Activated T-cell treated with anti-CD3 and anti-CD28 coated beads, Interleukin-2, amount 50 U/mL, for 1 hour (primary cell): ENCODE data around the gene GRK6.

ENCODE experiments used
- DNase-seq: peaks from one replicate; pipeline ENCODE4 v3.0.0-alpha.2; 2020

GRK6 gene

DNA sequence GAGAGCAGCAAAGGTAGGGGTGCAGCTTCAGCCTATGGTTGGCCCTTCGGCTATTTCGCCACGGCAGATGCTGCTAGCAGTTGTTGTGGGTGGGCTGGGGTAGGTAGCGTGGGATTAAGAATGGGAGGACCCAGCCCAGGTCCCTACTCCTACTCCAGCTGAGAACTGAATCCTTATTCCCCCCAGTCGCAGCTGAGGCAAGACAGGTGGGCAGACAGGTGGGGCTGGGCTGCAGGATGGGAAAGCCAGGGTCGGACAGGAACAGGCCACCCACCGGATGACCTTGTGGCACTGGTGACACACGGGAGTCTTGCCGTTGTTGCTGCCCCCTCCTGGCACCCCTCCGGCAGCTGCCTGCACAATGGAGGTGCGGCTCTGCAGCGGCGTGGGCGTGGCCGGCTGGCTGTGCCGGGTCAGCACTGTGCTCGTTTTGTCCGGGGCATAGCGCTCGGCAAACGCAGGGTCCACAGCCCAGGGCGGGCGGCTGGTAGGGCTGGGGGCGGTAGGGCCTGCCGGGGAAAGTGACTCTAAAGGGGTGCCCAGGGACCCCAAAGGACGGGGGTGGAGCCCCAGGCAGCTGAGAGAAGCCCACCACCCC is 62.7 kb downstream of the GRK6 start:
- no peak for DNase-seq

- no peak for DNase-seq
Measured at GRCh38 chr5:177490311-177490991, 64.0 kb downstream of the GRK6 start.

- DNase-seq = no peak
Measured at GRCh38 chr5:177490992-177491391, 64.5 kb downstream of the GRK6 start.

- no peak for DNase-seq
Measured at GRCh38 chr5:177491429-177491945, 65.0 kb downstream of the GRK6 start.

- DNase-seq = no peak
Measured at GRCh38 chr5:177491983-177492746, 65.7 kb downstream of the GRK6 start.
